CD4-positive, alpha-beta T cell treated with Interleukin-10 for 1 hour (primary cell): Measurements from ENCODE around the gene ACOT8.
A peak's percentile ranks its signal among the peaks of the same experiment; 100 is the strongest.
"Not testable (repeated sequence)": the region's sequence is repeated elsewhere in the genome, so short reads cannot be mapped to it uniquely, and the experiment has no call there.

ENCODE experiments used
- DNase-seq: peaks from one replicate; pipeline ENCODE4 v3.0.0-alpha.2; 2020

ACOT8 gene

GRCh38 chr20:45857114-45857881 is at the start of gene ACOT8, which contains the start of gene ZSWIM3:
TSS of gene ACOT8 (minus strand) at chr20:45857392. CDS start at chr20:45857315, 77 bp downstream.
TSS of gene ZSWIM3 (plus strand) at chr20:45857614. CDS start at chr20:45857826, 212 bp downstream.
- peak; percentile 100 for DNase-seq

GRCh38 chr20:45905505-45906079 is 48.4 kb upstream of the ACOT8 start:
- no peak for DNase-seq

- no peak for DNase-seq
These were observed 47.7 kb upstream of the ACOT8 start for GRCh38 chr20:45904583-45905504.

- no peak for DNase-seq
These were observed 45.1 kb upstream of the ACOT8 start for GRCh38 chr20:45902199-45902701.

GRCh38 chr20:45901332-45901731 is 44.1 kb upstream of the ACOT8 start:
- not testable (repeated sequence) for DNase-seq

- no peak for DNase-seq
These were observed 42.0 kb upstream of the ACOT8 start for GRCh38 chr20:45899046-45899835.

GRCh38 chr20:45898285-45898684 is 41.1 kb upstream of the ACOT8 start:
- no peak for DNase-seq

- no peak for DNase-seq
These were observed 40.5 kb upstream of the ACOT8 start for GRCh38 chr20:45897692-45898091.

- DNase-seq, result no peak
These were observed 40.1 kb upstream of the ACOT8 start for GRCh38 chr20:45897289-45897688.

GRCh38 chr20:45896641-45897161 is 39.5 kb upstream of the ACOT8 start:
- DNase-seq, result no peak

GRCh38 chr20:45894797-45895196 is 37.6 kb upstream of the ACOT8 start:
- no peak for DNase-seq

GRCh38 chr20:45893831-45894230 is 36.6 kb upstream of the ACOT8 start:
- no peak for DNase-seq

- DNase-seq, result peak; percentile 26
These were observed 35.8 kb upstream of the ACOT8 start for GRCh38 chr20:45892828-45893500.

GRCh38 chr20:45892049-45892825 is 35.0 kb upstream of the ACOT8 start:
- DNase-seq, result no peak

- peak; percentile 84 for DNase-seq
These were observed 34.1 kb upstream of the ACOT8 start, which contains the start of the genes CTSA and NEURL2 for GRCh38 chr20:45890985-45891983. TSS of gene CTSA (plus strand) at chr20:45891335. CDS start at chr20:45891569, 234 bp downstream. TSS of gene NEURL2 (minus strand) at chr20:45891208. CDS start at chr20:45890991, 217 bp downstream.

- peak; percentile 48 for DNase-seq
These were observed 33.1 kb upstream of the ACOT8 start for GRCh38 chr20:45890077-45890984.

- DNase-seq, result no peak
These were observed 31.5 kb upstream of the ACOT8 start for GRCh38 chr20:45888681-45889080.

GRCh38 chr20:45887346-45887715 is 30.1 kb upstream of the ACOT8 start, which contains the start of gene SPATA25:
TSS of gene SPATA25 (minus strand) at chr20:45887622. CDS start at chr20:45887590, 32 bp downstream.
- DNase-seq, result no peak
